HCT116 (cell line): ENCODE results near the gene NUCB1. TPM values are rescaled to one million over a fixed set of nuclear protein-coding genes. Genes with fewer than 3 reads are reported as not detected.

Experiments used
- ATAC-seq: fragments of 200-7000 bp; cut with Tn5 transposase; 2 replicates; pipeline ENCODE4 v1.9.1; 2020; ENCODE audit warnings: mild to moderate bottlenecking, moderate library complexity
- BruUV-seq: library from RNA; stranded (reverse); fragments of 400-500 nt; replicated peaks from 2 replicates; lab custom pipeline; 2021; lab: Mats Ljungman, UMichigan
- CTCF ChIA-PET: fragments of 300-600 bp; sonication (Branson Sonifier 250); formaldehyde crosslinking; loops from one replicate; lab custom pipeline; 2021; ENCODE audit warnings: antibody characterized with exemption; lab: Charles Lee
- POLR2A ChIA-PET: fragments of 300-600, 350-600 bp; sonication (Branson Sonifier 250); formaldehyde crosslinking; loops from one replicate; lab custom pipeline; 2021; ENCODE audit warnings: antibody characterized with exemption; lab: Charles Lee
- RAD21 ChIA-PET, 2 experiments: fragments of 300-600 bp; sonication (Branson Sonifier 250); formaldehyde crosslinking; loops; one replicate each; lab custom pipeline; 2023; ENCODE audit warnings: low total read pairs in 2 of 2; ENCODE audit not compliant: uncharacterized antibody in 2 of 2, unreplicated experiment in 2 of 2, low non-redundant PET in 1 of 2; lab: Charles Lee
- DNase-seq: peaks from one replicate; pipeline ENCODE4 v3.0.0-alpha.2; 2010; ENCODE audit warnings: low read depth, low spot score
- H2AFZ ChIP-seq: fragments of 200-600 bp; shearing (Covaris generic), sonication (generic); 2 replicates; pipeline ENCODE4 v1.6.1; 2017; ENCODE audit warnings: low read depth, mixed run types, mixed read lengths, antibody characterized with exemption, low read length; ENCODE audit not compliant: poor library complexity, severe bottlenecking
- H3K27ac ChIP-seq: 2 replicates; pipeline ENCODE4 v1.5.1; 2012; ENCODE audit warnings: low read depth, low read length
- H3K27me3 ChIP-seq: fragments of 200-600 bp; sonication (generic); 2 replicates; pipeline ENCODE4 v1.6.1; 2016; ENCODE audit warnings: mixed run types, low read length, mixed read lengths; ENCODE audit not compliant: insufficient read depth
- H3K36me3 ChIP-seq, 2 experiments: fragments of 200-500 bp in 1 of 2; fragments of 200-600 bp in 1 of 2; sonication (Bioruptor generic) in 1 of 2; sonication (generic) in 1 of 2; 2 replicates each; pipeline versions ENCODE4 v1.5.1 to v1.6.1; 2014 to 2016; ENCODE audit warnings: low read length in 2 of 2, inconsistent platforms in 1 of 2, mixed read lengths in 1 of 2, mixed run types in 1 of 2; ENCODE audit not compliant: insufficient read depth in 2 of 2, control insufficient read depth in 1 of 2
- H3K4me1 ChIP-seq, 2 experiments: fragments of 200-600 bp in 1 of 2; sonication (generic) in 1 of 2; 2 replicates each; pipeline versions ENCODE4 v1.5.1 to v1.6.1; 2012 to 2017; ENCODE audit warnings: low read length in 2 of 2, inconsistent platforms in 1 of 2, mild to moderate bottlenecking in 1 of 2, mixed read lengths in 1 of 2, mixed run types in 1 of 2, moderate library complexity in 1 of 2; ENCODE audit not compliant: insufficient read depth in 2 of 2, control insufficient read depth in 1 of 2
- H3K4me2 ChIP-seq: fragments of 200-600 bp; sonication (generic); 2 replicates; pipeline ENCODE4 v1.6.1; 2017; ENCODE audit warnings: mixed run types, low read length, mixed read lengths
- H3K4me3 ChIP-seq, 2 experiments: fragments of 200-600 bp in 1 of 2; sonication (generic) in 1 of 2; replicated peaks in 1 of 2; 2 replicates each; pipeline ENCODE4 v1.5.1; 2011 to 2016; ENCODE audit warnings: low read length in 2 of 2, control low read depth in 1 of 2, low read depth in 1 of 2, mild to moderate bottlenecking in 1 of 2, mixed read lengths in 1 of 2, mixed run types in 1 of 2
- H3K79me2 ChIP-seq: fragments of 200-600 bp; sonication (generic); 2 replicates; pipeline ENCODE4 v1.6.1; 2017; ENCODE audit warnings: mild to moderate bottlenecking, mixed run types, low read length, moderate library complexity, mixed read lengths; ENCODE audit not compliant: insufficient read depth
- H3K9ac ChIP-seq: fragments of 200-600 bp; sonication (generic); 2 replicates; pipeline ENCODE4 v1.6.1; 2016; ENCODE audit warnings: low read length, mixed read lengths
- H3K9me2 ChIP-seq: fragments of 200-600 bp; sonication (generic), shearing (Covaris generic); 2 replicates; pipeline ENCODE4 v1.6.1; 2017; ENCODE audit warnings: mixed run types, mild to moderate bottlenecking, moderate library complexity; ENCODE audit not compliant: insufficient read depth
- H3K9me3 ChIP-seq, 2 experiments: fragments of 200-500 bp in 1 of 2; fragments of 200-600 bp in 1 of 2; sonication (Bioruptor generic) in 1 of 2; sonication (generic) in 1 of 2; 2 replicates each; pipeline ENCODE4 v1.6.1; 2014 to 2017; ENCODE audit warnings: low read length in 2 of 2, mixed read lengths in 2 of 2, inconsistent platforms in 1 of 2, low read depth in 1 of 2, mild to moderate bottlenecking in 1 of 2, mixed run types in 1 of 2, moderate library complexity in 1 of 2; ENCODE audit not compliant: control insufficient read depth in 1 of 2, insufficient read depth in 1 of 2
- H4K20me1 ChIP-seq: fragments of 200-600 bp; sonication (generic), shearing (Covaris generic); 2 replicates; pipeline ENCODE4 v1.6.1; 2017; ENCODE audit warnings: mixed run types, mild to moderate bottlenecking, moderate library complexity; ENCODE audit not compliant: insufficient read depth
- ATF3 ChIP-seq: IDR thresholded peaks from 2 replicates; pipeline ENCODE4 v1.6.1; 2012
- CTCF ChIP-seq, 3 experiments: fragments of 200-600 bp in 1 of 3; sonication (generic) in 1 of 3; IDR thresholded peaks in 2 of 3; conservative IDR thresholded peaks in 1 of 3; 2 replicates each; pipeline ENCODE4 v1.5.1; 2012 to 2017; ENCODE audit warnings: low read depth in 2 of 3, low read length in 2 of 3, antibody characterized with exemption in 1 of 3, borderline replicate concordance in 1 of 3, control low read depth in 1 of 3, mild to moderate bottlenecking in 1 of 3, mixed read lengths in 1 of 3, mixed run types in 1 of 3, moderate library complexity in 1 of 3; ENCODE audit not compliant: insufficient read depth in 1 of 3
- JUND ChIP-seq: IDR thresholded peaks from 2 replicates; pipeline ENCODE4 v1.6.1; 2012
- MAX ChIP-seq: IDR thresholded peaks from 2 replicates; pipeline ENCODE4 v1.6.1; 2012
- POLR2A ChIP-seq: IDR thresholded peaks from 2 replicates; pipeline ENCODE4 v1.7.0; 2011; ENCODE audit warnings: borderline replicate concordance; ENCODE audit not compliant: insufficient read depth, insufficient read length; ENCODE audit errors: extremely low read depth
- REST ChIP-seq: IDR thresholded peaks from 2 replicates; pipeline ENCODE4 v1.6.1; 2012; ENCODE audit warnings: low read depth
- SIN3A ChIP-seq: IDR thresholded peaks from 2 replicates; pipeline ENCODE4 v1.6.1; 2012; ENCODE audit warnings: low read depth
- SP1 ChIP-seq: IDR thresholded peaks from 2 replicates; pipeline ENCODE4 v1.6.1; 2012; ENCODE audit warnings: low read depth
- TCF7L2 ChIP-seq: IDR thresholded peaks from 2 replicates; pipeline ENCODE4 v1.7.0; 2011; ENCODE audit warnings: borderline replicate concordance, inconsistent platforms; ENCODE audit not compliant: insufficient read depth, insufficient read length; ENCODE audit errors: extremely low read depth
- YY1 ChIP-seq: IDR thresholded peaks from 2 replicates; pipeline ENCODE4 v1.6.1; 2011; ENCODE audit warnings: low read length, low read depth, moderate library complexity, mild to moderate bottlenecking; ENCODE audit not compliant: insufficient replicate concordance; ENCODE audit errors: extremely low read depth
- ZFX ChIP-seq: fragments of 450-650 bp; IDR thresholded peaks from 2 replicates; pipeline ENCODE4 v1.6.1; 2017
- intact Hi-C: fragments of 100-400 bp; cut with micrococcal nuclease; formaldehyde crosslinking; loops from 2 replicates; pipeline ENCODE4 v1.10.0; 2022
- total RNA-seq: library from RNA; stranded (reverse); gene quantifications from one replicate; pipeline ENCODE4 v1.2.1, GENCODE V29; 2021; ENCODE audit not compliant: unreplicated experiment

The NUCB1 gene
- total RNA-seq, 1 experiment from 2014 or later: 88.8 TPM

GRCh38 chr19:48953990-48954594 is 54.0 kb downstream of the NUCB1 start (continued):
- TF ChIP-seq CTCF (IDR thresholded peaks at IDR 0.05 in 2 of 3, conservative IDR thresholded peaks at IDR 0.05 in 1 of 3; ENCODE audit: borderline replicate concordance in 1 of 3, insufficient read depth in 1 of 3, low read depth in 2 of 3, low read length in 2 of 3): no peak
- no peak for TF ChIP-seq ATF3
- no peak for TF ChIP-seq SIN3A
- TF ChIP-seq JUND: no peak

- BruUV-seq: TSS peak; percentile 54
- peak within 1 kb of the TSS; percentile 4 for H2AFZ ChIP-seq
- RAD21 ChIA-PET: no interaction called here
- TF ChIP-seq CTCF (IDR thresholded peaks at IDR 0.05 in 2 of 3, conservative IDR thresholded peaks at IDR 0.05 in 1 of 3; ENCODE audit: borderline replicate concordance in 1 of 3, insufficient read depth in 1 of 3, low read depth in 2 of 3, low read length in 2 of 3): no peak
- peak; percentile 85 for TF ChIP-seq SIN3A
- peak; percentile 99 for TF ChIP-seq YY1
- no peak for TF ChIP-seq REST
- TF ChIP-seq POLR2A: peak; percentile 72
- no peak for TF ChIP-seq TCF7L2
- TF ChIP-seq SP1: peak; percentile 52
- TF ChIP-seq MAX: peak; percentile 94
- no peak for TF ChIP-seq ATF3
- TF ChIP-seq ZFX: peak; percentile 33; the same call in 1 of the 2 replicates
Measured at GRCh38 chr19:48954595-48955307, 54.6 kb downstream of the NUCB1 start, which contains the start of gene BAX. BAX (plus strand) TSS chr19:48954875; CDS start chr19:48954929, 54 bp downstream.

More at GRCh38 chr19:48954595-48955307, 54.6 kb downstream of the NUCB1 start, which contains the start of gene BAX:
- H3K4me3 ChIP-seq: peak within 1 kb of the TSS; percentile 81 to 98
- ATAC-seq (peak; percentile 91), DNase-seq (peak; percentile 95)
- H3K9me2 ChIP-seq: no peaks in the 10 kb centered on the region
- peak within 1 kb of the TSS; percentile 92 for H3K27ac ChIP-seq
- peaks cover 16% of the 10 kb centered on the region for H3K79me2 ChIP-seq
- H3K9ac ChIP-seq: peak within 1 kb of the TSS; percentile 94
- ChIA-PET CTCF (interaction anchor here (1.2 kb wide), 1 partner anchor 16 kb away, joined by 5 read pairs; no protein-coding TSS in a partner anchor), POLR2A (interaction anchor here (0.6 to 1.5 kb wide), 7 partner anchors 16 to 84 kb away, joined by 3 to 7 read pairs (median 3); partner anchors contain the start of genes DHDH, NUCB1 and PPP1R15A)
- peaks cover 5 to 19% of the 10 kb centered on the region in 2 experiments; a peak in 3 of 4 replicates for H3K4me1 ChIP-seq
- H3K9me3 ChIP-seq: no peaks in the 10 kb centered on the region
- intact Hi-C loops: no loop called here
- H4K20me1 ChIP-seq: no peaks in the 10 kb centered on the region
- peak within 1 kb of the TSS; percentile 76 for H3K4me2 ChIP-seq
- peaks cover 0 to 4% of the 10 kb centered on the region in 2 experiments; a peak in 1 of 4 replicates for H3K36me3 ChIP-seq
- no peaks in the 10 kb centered on the region for H3K27me3 ChIP-seq
